ENCODE measurements around the gene FAM89A. TPM values are rescaled to one million over a fixed set of nuclear protein-coding genes. Genes with fewer than 3 reads are reported as not detected.

Gene FAM89A
- total and polyA plus RNA-seq, 9 of the 15 experiments (the other 6 are each of a cell fraction or from before 2014, with no cell fraction given), result 8.7 to 66.2 (median 43.3) TPM

DNA sequence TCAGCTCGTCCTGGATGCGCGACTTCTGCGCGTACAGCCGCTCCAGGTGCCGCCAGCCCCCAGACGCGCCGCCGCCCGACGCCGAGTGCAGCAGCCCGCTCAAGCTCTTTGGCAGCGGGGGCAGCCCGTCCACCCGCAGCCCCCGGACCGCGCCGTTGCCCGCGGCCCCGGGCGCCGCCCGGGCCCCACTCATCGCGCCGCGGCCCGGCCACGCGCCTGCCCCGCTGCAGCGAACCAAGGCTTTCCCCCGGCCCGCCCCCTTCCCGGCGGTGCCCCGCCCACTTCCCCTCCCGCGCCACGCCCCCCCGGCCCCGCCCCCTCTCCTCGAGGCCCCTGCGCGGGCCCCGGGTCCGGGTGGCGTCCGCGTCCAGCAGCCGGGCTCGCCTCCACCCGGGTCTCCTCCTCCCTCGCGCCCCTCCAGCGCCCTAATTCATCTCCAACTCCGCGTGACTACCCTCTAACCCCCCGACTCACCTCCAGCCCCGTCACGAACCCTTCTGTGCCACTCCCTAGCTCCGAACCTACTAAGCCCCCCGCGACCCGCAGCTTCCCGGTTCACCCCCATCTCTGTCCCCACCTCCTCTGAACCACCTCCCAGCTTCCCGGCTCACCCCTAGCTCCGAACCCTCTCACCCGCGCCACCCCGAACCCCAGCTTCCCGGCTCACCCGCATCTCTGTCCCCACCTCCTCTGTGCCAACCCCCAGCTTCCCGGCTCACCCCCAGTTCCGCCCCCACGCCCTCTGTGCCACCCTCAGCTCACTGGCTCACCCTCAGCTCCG is at the start of gene FAM89A (continued):
- TF ChIP-seq NR2F6 (CRISPR knock-in tag; IDR thresholded peaks at IDR 0.05) (no peak), SIN3B (IDR thresholded peaks at IDR 0.05; ENCODE audit: low read depth) (peak; percentile 71; the same call in 1 of the 2 replicates), NBN (IDR thresholded peaks at IDR 0.05; ENCODE audit: low read depth) (no peak), ZNF431 (CRISPR knock-in tag; IDR thresholded peaks at IDR 0.05) (no peak), DIDO1 (tag; IDR thresholded peaks at IDR 0.05; ENCODE audit: low read depth) (no peak), ETV1 (tag; conservative IDR thresholded peaks at IDR 0.05; ENCODE audit: low read depth) (no peak), TAF1 (IDR thresholded peaks at IDR 0.05; ENCODE audit: control insufficient read depth, extremely low read depth, insufficient read depth, low read length, severe bottlenecking) (peak; percentile 30), TAF9B (IDR thresholded peaks at IDR 0.05; ENCODE audit: partially characterized antibody) (no peak), ZNF766 (CRISPR knock-in tag; conservative IDR thresholded peaks at IDR 0.05) (0 out of 2 replicates have a peak, but pooled peaks have one; percentile 12), U2AF1 (optimal IDR thresholded peaks at IDR 0.05; ENCODE audit: low read depth, low read length) (no peak), TRIM24 (IDR thresholded peaks at IDR 0.05) (0 out of 4 replicates have a peak, but pooled peaks of 1 of the 2 experiments have one; percentile 13), ZNF707 (CRISPR knock-in tag; conservative IDR thresholded peaks at IDR 0.05) (no peak), CHD1 (IDR thresholded peaks at IDR 0.05; ENCODE audit: low read length) (no peak), KAT8 (IDR thresholded peaks at IDR 0.05; ENCODE audit: low read depth) (no peak), ZNF146 (CRISPR knock-in tag; IDR thresholded peaks at IDR 0.05; ENCODE audit: unreplicated experiment) (no peak), SP2 (IDR thresholded peaks at IDR 0.05; ENCODE audit: extremely low read depth, low read depth, low read length, poor library complexity, severe bottlenecking) (no peak), SMC3 (conservative IDR thresholded peaks at IDR 0.05; ENCODE audit: insufficient read depth, low read depth, low read length) (no peak), SMARCE1 (IDR thresholded peaks at IDR 0.05) (peak; percentile 45; the same call in 1 of the 2 replicates), MTA3 (IDR thresholded peaks at IDR 0.05; ENCODE audit: borderline replicate concordance) (no peak), MCM5 (IDR thresholded peaks at IDR 0.05; ENCODE audit: low read depth) (no peak), ZNF668 (CRISPR knock-in tag; IDR thresholded peaks at IDR 0.05) (no peak), TGIF2 (CRISPR knock-in tag; IDR thresholded peaks at IDR 0.05) (no peak), SAFB (IDR thresholded peaks at IDR 0.05; ENCODE audit: borderline replicate concordance, low read depth, low read length) (no peak), ZFX (CRISPR knock-in tag; IDR thresholded peaks at IDR 0.05) (no peak)
- TF ChIP-seq, protein P1, sequence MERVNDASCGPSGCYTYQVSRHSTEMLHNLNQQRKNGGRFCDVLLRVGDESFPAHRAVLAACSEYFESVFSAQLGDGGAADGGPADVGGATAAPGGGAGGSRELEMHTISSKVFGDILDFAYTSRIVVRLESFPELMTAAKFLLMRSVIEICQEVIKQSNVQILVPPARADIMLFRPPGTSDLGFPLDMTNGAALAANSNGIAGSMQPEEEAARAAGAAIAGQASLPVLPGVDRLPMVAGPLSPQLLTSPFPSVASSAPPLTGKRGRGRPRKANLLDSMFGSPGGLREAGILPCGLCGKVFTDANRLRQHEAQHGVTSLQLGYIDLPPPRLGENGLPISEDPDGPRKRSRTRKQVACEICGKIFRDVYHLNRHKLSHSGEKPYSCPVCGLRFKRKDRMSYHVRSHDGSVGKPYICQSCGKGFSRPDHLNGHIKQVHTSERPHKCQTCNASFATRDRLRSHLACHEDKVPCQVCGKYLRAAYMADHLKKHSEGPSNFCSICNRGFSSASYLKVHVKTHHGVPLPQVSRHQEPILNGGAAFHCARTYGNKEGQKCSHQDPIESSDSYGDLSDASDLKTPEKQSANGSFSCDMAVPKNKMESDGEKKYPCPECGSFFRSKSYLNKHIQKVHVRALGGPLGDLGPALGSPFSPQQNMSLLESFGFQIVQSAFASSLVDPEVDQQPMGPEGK (CRISPR knock-in tag; IDR thresholded peaks at IDR 0.05; ENCODE audit: borderline replicate concordance), result no peak
- TF ChIP-seq, protein P2, sequence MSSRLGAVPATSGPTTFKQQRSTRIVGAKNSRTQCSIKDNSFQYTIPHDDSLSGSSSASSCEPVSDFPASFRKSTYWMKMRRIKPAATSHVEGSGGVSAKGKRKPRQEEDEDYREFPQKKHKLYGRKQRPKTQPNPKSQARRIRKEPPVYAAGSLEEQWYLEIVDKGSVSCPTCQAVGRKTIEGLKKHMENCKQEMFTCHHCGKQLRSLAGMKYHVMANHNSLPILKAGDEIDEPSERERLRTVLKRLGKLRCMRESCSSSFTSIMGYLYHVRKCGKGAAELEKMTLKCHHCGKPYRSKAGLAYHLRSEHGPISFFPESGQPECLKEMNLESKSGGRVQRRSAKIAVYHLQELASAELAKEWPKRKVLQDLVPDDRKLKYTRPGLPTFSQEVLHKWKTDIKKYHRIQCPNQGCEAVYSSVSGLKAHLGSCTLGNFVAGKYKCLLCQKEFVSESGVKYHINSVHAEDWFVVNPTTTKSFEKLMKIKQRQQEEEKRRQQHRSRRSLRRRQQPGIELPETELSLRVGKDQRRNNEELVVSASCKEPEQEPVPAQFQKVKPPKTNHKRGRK (tag; IDR thresholded peaks at IDR 0.05), result no peak

Data from K562 (cell line).